Endothelial cell of umbilical vein (primary cell): ENCODE results near the gene GRID1. TPM values are rescaled to one million over a fixed set of nuclear protein-coding genes. Genes with fewer than 3 reads are reported as not detected.

Experiments used
- BruUV-seq: library from RNA; stranded (reverse); fragments of 400-500 nt; replicated peaks from 2 replicates; lab custom pipeline; 2021; lab: Mats Ljungman, UMichigan
- CTCF ChIA-PET: fragments of 300-600, 350-600 bp; sonication (Branson Sonifier 250); formaldehyde crosslinking; loops from one replicate; lab custom pipeline; 2021; ENCODE audit warnings: antibody characterized with exemption, inconsistent platforms; lab: Charles Lee
- POLR2A ChIA-PET: fragments of 300-600, 350-600 bp; sonication (Branson Sonifier 250); formaldehyde crosslinking; loops from one replicate; lab custom pipeline; 2021; ENCODE audit warnings: antibody characterized with exemption, inconsistent platforms; lab: Charles Lee
- DNase-seq: peaks from one replicate; pipeline ENCODE4 v3.0.0-alpha.2; 2011; ENCODE audit warnings: low read depth, low spot score
- FAIRE-seq: peaks from 2 replicates; lab custom pipeline; 2011; peaks lifted over from hg19 to GRCh38; lab: Jason Lieb, UNC
- H2AFZ ChIP-seq: 2 replicates; pipeline ENCODE4 v1.6.0; 2012; ENCODE audit warnings: low read depth, low read length, control low read depth, inconsistent platforms
- H3K27ac ChIP-seq: 2 replicates; pipeline ENCODE4 v1.5.1; 2011; ENCODE audit warnings: low read depth, mild to moderate bottlenecking, control low read depth, low read length, moderate library complexity; ENCODE audit not compliant: insufficient read depth
- H3K27me3 ChIP-seq, 2 experiments: 2 replicates each; pipeline versions ENCODE4 v1.6.0 to v1.6.1; 2011; ENCODE audit warnings: low read length in 2 of 2, mixed read lengths in 1 of 2; ENCODE audit not compliant: control insufficient read depth in 2 of 2, insufficient read depth in 2 of 2
- H3K36me3 ChIP-seq, 2 experiments: 2 replicates in 1 of 2; 3 replicates in 1 of 2; pipeline ENCODE4 v1.5.1; 2011; ENCODE audit warnings: low read length in 2 of 2, mild to moderate bottlenecking in 1 of 2, moderate library complexity in 1 of 2; ENCODE audit not compliant: control insufficient read depth in 2 of 2, insufficient read depth in 2 of 2; ENCODE audit errors: extremely low read depth in 1 of 2
- H3K4me1 ChIP-seq: 3 replicates; pipeline ENCODE4 v1.5.1; 2011; ENCODE audit warnings: mild to moderate bottlenecking, low read length; ENCODE audit not compliant: control insufficient read depth, insufficient read depth; ENCODE audit errors: extremely low read depth
- H3K4me2 ChIP-seq: 2 replicates; pipeline ENCODE4 v1.6.1; 2011; ENCODE audit warnings: low read length, control low read depth, mixed read lengths; ENCODE audit not compliant: insufficient read depth
- H3K4me3 ChIP-seq, 3 experiments: fragments of 200-600 bp in 1 of 3; sonication (generic), shearing (Covaris generic) in 1 of 3; replicated peaks in 1 of 3; 2 replicates each; pipeline ENCODE4 v1.5.1; 2011 to 2016; ENCODE audit warnings: control low read depth in 3 of 3, low read length in 3 of 3, mild to moderate bottlenecking in 2 of 3, inconsistent platforms in 1 of 3, low read depth in 1 of 3, moderate library complexity in 1 of 3; ENCODE audit not compliant: insufficient read depth in 1 of 3
- H3K79me2 ChIP-seq: 2 replicates; pipeline ENCODE4 v1.6.0; 2012; ENCODE audit warnings: low read length, inconsistent platforms; ENCODE audit not compliant: control insufficient read depth, insufficient read depth
- H3K9ac ChIP-seq: replicated peaks from 2 replicates; pipeline ENCODE3; 2011; ENCODE audit warnings: low read length, control low read depth; ENCODE audit not compliant: insufficient read depth; ENCODE audit errors: extremely low read depth
- H3K9me1 ChIP-seq: replicated peaks from 3 replicates; pipeline ENCODE4 v1.6.0; 2011; ENCODE audit warnings: mild to moderate bottlenecking, low read length; ENCODE audit not compliant: control insufficient read depth, insufficient read depth; ENCODE audit errors: extremely low read depth
- H3K9me3 ChIP-seq: replicated peaks from 2 replicates; pipeline ENCODE4 v1.5.1; 2012; ENCODE audit warnings: low read length, inconsistent platforms; ENCODE audit not compliant: control insufficient read depth, insufficient read depth
- H4K20me1 ChIP-seq: replicated peaks from 2 replicates; pipeline ENCODE3; 2011; ENCODE audit warnings: mild to moderate bottlenecking, low read length; ENCODE audit not compliant: control insufficient read depth, insufficient read depth; ENCODE audit errors: extremely low read depth
- EZH2 ChIP-seq: IDR thresholded peaks from 2 replicates; pipeline ENCODE4 v1.6.1; 2012; ENCODE audit warnings: borderline replicate concordance, low read depth, mild to moderate bottlenecking, moderate library complexity, low read length, inconsistent platforms; ENCODE audit not compliant: severe bottlenecking
- FOS ChIP-seq: IDR thresholded peaks from 2 replicates; pipeline ENCODE4 v1.6.1; 2011; ENCODE audit warnings: mild to moderate bottlenecking, low read length, moderate library complexity, borderline replicate concordance; ENCODE audit not compliant: insufficient read depth
- GATA2 ChIP-seq: IDR thresholded peaks from 2 replicates; pipeline ENCODE4 v1.7.0; 2011; ENCODE audit warnings: low read depth, mild to moderate bottlenecking, moderate library complexity, mixed read lengths, low read length; ENCODE audit not compliant: insufficient read length, insufficient read depth
- JUN ChIP-seq: IDR thresholded peaks from 2 replicates; pipeline ENCODE4 v1.6.1; 2011; ENCODE audit warnings: borderline replicate concordance, low read depth; ENCODE audit not compliant: insufficient read length, insufficient read depth
- MYC ChIP-seq: IDR thresholded peaks from one replicate; pipeline ENCODE4 v1.6.1; 2011; ENCODE audit warnings: mild to moderate bottlenecking, low read depth, low read length
- POLR2A ChIP-seq: IDR thresholded peaks from 2 replicates; pipeline ENCODE4 v1.6.1; 2012; ENCODE audit warnings: low read depth, mild to moderate bottlenecking, control low read depth, low read length
- POLR2AphosphoS5 ChIP-seq: IDR thresholded peaks from 2 replicates; pipeline ENCODE4 v1.6.1; 2012; ENCODE audit warnings: low read depth, mild to moderate bottlenecking, control low read depth, low read length, moderate library complexity; ENCODE audit not compliant: insufficient read depth
- dilution Hi-C: fragments of 300-500 bp; cut with MboI; formaldehyde crosslinking; loops from one replicate; pipeline ENCODE4 v1.15.0; 2019; ENCODE audit warnings: low sequenced_read_pairs; ENCODE audit not compliant: extremely low pct_ligation_motif_present
- intact Hi-C: fragments of 100-400 bp; cut with micrococcal nuclease; formaldehyde crosslinking; loops from one replicate; pipeline ENCODE4 v1.10.0; 2022
- polyA plus RNA-seq, 4 experiments: library from polyadenylated mRNA; depleted of rRNA in 3 of 4; stranded (reverse) in 3 of 4; unstranded in 1 of 4; fragments of >200 nt; gene quantifications; 2 replicates each; pipeline versions ENCODE4 v1.2.1 to v1.2.3, GENCODE V29; 2011 to 2012; ENCODE audit warnings: missing spikeins in 1 of 4
- total RNA-seq: library from RNA; stranded (reverse); gene quantifications from 2 replicates; pipeline ENCODE4 v1.2.3, GENCODE V29; 2021
- TF ChIP-seq, protein P1 (sequence below), 2 donors: IDR thresholded peaks; 1 replicate in 1 of 2; 2 replicates in 1 of 2; pipeline ENCODE4 v1.5.1; 2011; ENCODE audit warnings: low read length in 2 of 2, mild to moderate bottlenecking in 2 of 2, moderate library complexity in 2 of 2, control low read depth in 1 of 2, inconsistent platforms in 1 of 2, low read depth in 1 of 2; ENCODE audit not compliant: insufficient read depth in 1 of 2; ENCODE audit errors: extremely low read depth in 1 of 2
- TF ChIP-seq, protein P2 (sequence below): IDR thresholded peaks from 2 replicates; pipeline ENCODE4 v1.6.1; 2011; ENCODE audit not compliant: insufficient read depth, insufficient read length

Gene GRID1
- total and polyA plus RNA-seq, 2 donors (not counting 3 experiments of a cell fraction or from before 2014, with no cell fraction given): not detected

DNA sequence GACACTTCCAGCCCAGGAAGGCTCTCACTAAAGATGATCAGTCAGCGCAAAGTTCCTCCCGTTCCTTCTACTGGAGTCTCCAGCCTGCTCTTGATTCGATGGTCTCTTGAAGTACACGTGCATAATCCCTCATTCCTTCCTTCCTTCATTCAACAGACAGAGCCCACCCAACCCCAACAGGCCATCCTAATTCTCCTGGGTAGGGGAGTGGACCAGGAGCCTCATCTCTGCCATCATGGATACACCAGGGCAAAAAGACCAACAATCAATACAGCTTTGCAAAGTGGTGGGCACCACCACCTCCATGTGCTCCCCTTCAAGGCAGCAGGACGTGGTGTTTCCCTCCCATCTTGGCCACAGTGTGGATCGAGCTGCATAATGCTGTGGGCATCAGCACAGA is 446.3 kb downstream of the GRID1 start:
- FAIRE-seq (no peak), DNase-seq (no peak)
- H3K9me1 ChIP-seq: no peaks in the 10 kb centered on the region
- ChIA-PET POLR2A (no interaction called here), CTCF (no interaction called here)
- TF ChIP-seq JUN (no peak), FOS (no peak), POLR2AphosphoS5 (no peak), GATA2 (no peak), MYC (no peak), POLR2A (no peak), EZH2 (no peak)
- TF ChIP-seq, protein P1, sequence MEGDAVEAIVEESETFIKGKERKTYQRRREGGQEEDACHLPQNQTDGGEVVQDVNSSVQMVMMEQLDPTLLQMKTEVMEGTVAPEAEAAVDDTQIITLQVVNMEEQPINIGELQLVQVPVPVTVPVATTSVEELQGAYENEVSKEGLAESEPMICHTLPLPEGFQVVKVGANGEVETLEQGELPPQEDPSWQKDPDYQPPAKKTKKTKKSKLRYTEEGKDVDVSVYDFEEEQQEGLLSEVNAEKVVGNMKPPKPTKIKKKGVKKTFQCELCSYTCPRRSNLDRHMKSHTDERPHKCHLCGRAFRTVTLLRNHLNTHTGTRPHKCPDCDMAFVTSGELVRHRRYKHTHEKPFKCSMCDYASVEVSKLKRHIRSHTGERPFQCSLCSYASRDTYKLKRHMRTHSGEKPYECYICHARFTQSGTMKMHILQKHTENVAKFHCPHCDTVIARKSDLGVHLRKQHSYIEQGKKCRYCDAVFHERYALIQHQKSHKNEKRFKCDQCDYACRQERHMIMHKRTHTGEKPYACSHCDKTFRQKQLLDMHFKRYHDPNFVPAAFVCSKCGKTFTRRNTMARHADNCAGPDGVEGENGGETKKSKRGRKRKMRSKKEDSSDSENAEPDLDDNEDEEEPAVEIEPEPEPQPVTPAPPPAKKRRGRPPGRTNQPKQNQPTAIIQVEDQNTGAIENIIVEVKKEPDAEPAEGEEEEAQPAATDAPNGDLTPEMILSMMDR (IDR thresholded peaks at IDR 0.05; ENCODE audit: extremely low read depth in 1 of 2, insufficient read depth in 1 of 2, low read depth in 1 of 2, low read length in 2 of 2): no peak
- TF ChIP-seq, protein P2, sequence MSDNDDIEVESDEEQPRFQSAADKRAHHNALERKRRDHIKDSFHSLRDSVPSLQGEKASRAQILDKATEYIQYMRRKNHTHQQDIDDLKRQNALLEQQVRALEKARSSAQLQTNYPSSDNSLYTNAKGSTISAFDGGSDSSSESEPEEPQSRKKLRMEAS: no peak
- no peaks in the 10 kb centered on the region for H3K9me3 ChIP-seq
- BruUV-seq: no TSS peak
- no peak overlapping the region for H3K27ac ChIP-seq
- dilution Hi-C loops: no loop called here
- no peaks in the 10 kb centered on the region for H3K36me3 ChIP-seq
- intact Hi-C loops: no loop called here
- H3K4me2 ChIP-seq: no peak overlapping the region
- H3K9ac ChIP-seq: no peak overlapping the region
- H2AFZ ChIP-seq: no peak overlapping the region
- H4K20me1 ChIP-seq: no peaks in the 10 kb centered on the region
- H3K4me3 ChIP-seq: no peak overlapping the region
- H3K4me1 ChIP-seq: no peaks in the 10 kb centered on the region
- H3K27me3 ChIP-seq: no peaks in the 10 kb centered on the region
- H3K79me2 ChIP-seq: no peaks in the 10 kb centered on the region
